OCI-LY3 (cell line): ENCODE measurements around the gene CELSR3.

Experiments
- H2AFZ ChIP-seq: fragments of 200-600, 300-600 bp; shearing (Covaris generic); 2 replicates; pipeline ENCODE4 v1.6.0; 2014; ENCODE audit warnings: antibody characterized with exemption, low read depth, low read length
- H3K27ac ChIP-seq: fragments of 200-600, 300-600 bp; sonication (generic); 2 replicates; pipeline ENCODE4 v1.5.1; 2014; ENCODE audit warnings: mild to moderate bottlenecking, low read length, moderate library complexity, mixed read lengths
- H3K27me3 ChIP-seq: fragments of 200-600, 300-600 bp; sonication (generic); 2 replicates; pipeline ENCODE4 v1.6.1; 2014; ENCODE audit warnings: low read depth, low read length, mixed read lengths
- H3K36me3 ChIP-seq: fragments of 200-600, 300-600 bp; sonication (generic); replicated peaks from 2 replicates; pipeline ENCODE3; 2014; ENCODE audit warnings: low read depth, low read length, mixed read lengths
- H3K4me1 ChIP-seq: fragments of 300-600, 200-600 bp; sonication (generic); 2 replicates; pipeline ENCODE4 v1.6.1; 2014; ENCODE audit warnings: low read length, mixed read lengths
- H3K4me2 ChIP-seq: fragments of 200-600, 300-600 bp; sonication (generic); 2 replicates; pipeline ENCODE4 v1.6.1; 2014; ENCODE audit warnings: low read length, mixed read lengths
- H3K4me3 ChIP-seq: fragments of 300-600, 200-600 bp; sonication (generic); 2 replicates; pipeline ENCODE4 v1.5.1; 2014; ENCODE audit warnings: antibody characterized with exemption, mild to moderate bottlenecking, low read length, moderate library complexity
- H3K79me2 ChIP-seq: fragments of 300-600, 200-600 bp; shearing (Covaris generic); 2 replicates; pipeline ENCODE4 v1.6.1; 2014; ENCODE audit warnings: mild to moderate bottlenecking, low read length, mixed read lengths
- H3K9ac ChIP-seq: fragments of 300-600, 200-600 bp; shearing (Covaris generic); 2 replicates; pipeline ENCODE4 v1.6.0; 2014; ENCODE audit warnings: mild to moderate bottlenecking, low read length, moderate library complexity
- H3K9me3 ChIP-seq: fragments of 200-600, 300-600 bp; shearing (Covaris generic); 2 replicates; pipeline ENCODE4 v1.6.1; 2014; ENCODE audit warnings: low read length, mixed read lengths; ENCODE audit not compliant: insufficient read depth
- H4K20me1 ChIP-seq: fragments of 200-600, 300-600 bp; sonication (generic); 2 replicates; pipeline ENCODE4 v1.6.1; 2016; ENCODE audit warnings: low read length, mixed read lengths; ENCODE audit not compliant: insufficient read depth
- CTCF ChIP-seq: fragments of 200-600, 300-600 bp; sonication (generic); IDR thresholded peaks from 2 replicates; pipeline ENCODE4 v1.5.1; 2014; ENCODE audit warnings: antibody characterized with exemption, low read length, low read depth
- EZH2phosphoT487 ChIP-seq: fragments of 200-600 bp; shearing (Covaris generic); IDR thresholded peaks from 2 replicates; pipeline ENCODE4 v1.6.1; 2018; ENCODE audit warnings: antibody characterized with exemption, mixed run types, low read depth

Gene CELSR3

GRCh38 chr3:48708481-48708889, 45.8 kb upstream of the CELSR3 start:
- Histone ChIP-seq H4K20me1 (peaks cover 59% of the 10 kb centered on the region), H3K36me3 (peaks cover 49% of the 10 kb centered on the region), H2AFZ (no peak overlapping the region), H3K27me3 (no peaks in the 10 kb centered on the region), H3K9ac (no peak overlapping the region), H3K4me3 (no peak overlapping the region), H3K4me2 (no peak overlapping the region), H3K4me1 (no peaks in the 10 kb centered on the region), H3K27ac (no peak overlapping the region), H3K79me2 (peaks cover 99% of the 10 kb centered on the region), H3K9me3 (no peaks in the 10 kb centered on the region)
- TF ChIP-seq EZH2phosphoT487 (no peak), CTCF (no peak)

- Histone ChIP-seq H3K27me3 (no peaks in the 10 kb centered on the region), H4K20me1 (peaks cover 66% of the 10 kb centered on the region), H3K9ac (no peak overlapping the region), H2AFZ (no peak overlapping the region), H3K79me2 (peaks cover 99% of the 10 kb centered on the region), H3K4me1 (no peaks in the 10 kb centered on the region), H3K4me2 (no peak overlapping the region), H3K4me3 (no peak overlapping the region), H3K36me3 (peaks cover 52% of the 10 kb centered on the region), H3K9me3 (no peaks in the 10 kb centered on the region), H3K27ac (no peak overlapping the region)
- TF ChIP-seq CTCF (no peak), EZH2phosphoT487 (no peak)
Measured at GRCh38 chr3:48707157-48707556, 44.5 kb upstream of the CELSR3 start.

- Histone ChIP-seq H2AFZ (no peak overlapping the region), H3K4me1 (no peaks in the 10 kb centered on the region), H4K20me1 (peaks cover 66% of the 10 kb centered on the region), H3K4me3 (no peak overlapping the region), H3K9ac (no peak overlapping the region), H3K27me3 (no peaks in the 10 kb centered on the region), H3K36me3 (peaks cover 54% of the 10 kb centered on the region), H3K9me3 (no peaks in the 10 kb centered on the region), H3K4me2 (no peak overlapping the region), H3K27ac (no peak overlapping the region), H3K79me2 (peaks cover 99% of the 10 kb centered on the region)
- TF ChIP-seq CTCF, result no peak
- TF ChIP-seq EZH2phosphoT487, result no peak
Measured at GRCh38 chr3:48702320-48702920, 39.7 kb upstream of the CELSR3 start.

GRCh38 chr3:48700731-48701405, 38.2 kb upstream of the CELSR3 start:
- H3K36me3 ChIP-seq, result peaks cover 55% of the 10 kb centered on the region
- peaks cover 98% of the 10 kb centered on the region for H3K79me2 ChIP-seq
- no peak overlapping the region for H2AFZ ChIP-seq
- H3K9ac ChIP-seq, result no peak overlapping the region
- no peaks in the 10 kb centered on the region for H3K27me3 ChIP-seq
- H3K27ac ChIP-seq, result no peak overlapping the region
- H3K9me3 ChIP-seq, result no peaks in the 10 kb centered on the region
- peaks cover 64% of the 10 kb centered on the region for H4K20me1 ChIP-seq
- no peak overlapping the region for H3K4me2 ChIP-seq
- H3K4me3 ChIP-seq, result no peak overlapping the region
- H3K4me1 ChIP-seq, result no peaks in the 10 kb centered on the region
- no peak for TF ChIP-seq CTCF
- no peak for TF ChIP-seq EZH2phosphoT487
